Endothelial cell of umbilical vein (primary cell): Measurements from ENCODE around the gene RAB11FIP3. TPM values are rescaled to one million over a fixed set of nuclear protein-coding genes. Genes with fewer than 3 reads are reported as not detected.
A peak's percentile ranks its signal among the peaks of the same experiment; 100 is the strongest.

Source experiments
- BruUV-seq: library from RNA; stranded (reverse); fragments of 400-500 nt; replicated peaks from 2 replicates; lab custom pipeline; 2021; lab: Mats Ljungman, UMichigan
- CTCF ChIA-PET: fragments of 300-600, 350-600 bp; sonication (Branson Sonifier 250); formaldehyde crosslinking; loops from one replicate; lab custom pipeline; 2021; ENCODE audit warnings: antibody characterized with exemption, inconsistent platforms; lab: Charles Lee
- POLR2A ChIA-PET: fragments of 300-600, 350-600 bp; sonication (Branson Sonifier 250); formaldehyde crosslinking; loops from one replicate; lab custom pipeline; 2021; ENCODE audit warnings: antibody characterized with exemption, inconsistent platforms; lab: Charles Lee
- DNase-seq: peaks from one replicate; pipeline ENCODE4 v3.0.0-alpha.2; 2011; ENCODE audit warnings: low read depth, low spot score
- FAIRE-seq: peaks from 2 replicates; lab custom pipeline; 2011; peaks lifted over from hg19 to GRCh38; lab: Jason Lieb, UNC
- H2AFZ ChIP-seq: 2 replicates; pipeline ENCODE4 v1.6.0; 2012; ENCODE audit warnings: low read depth, low read length, control low read depth, inconsistent platforms
- H3K27ac ChIP-seq: 2 replicates; pipeline ENCODE4 v1.5.1; 2011; ENCODE audit warnings: low read depth, mild to moderate bottlenecking, control low read depth, low read length, moderate library complexity; ENCODE audit not compliant: insufficient read depth
- H3K27me3 ChIP-seq, 2 experiments: 2 replicates each; pipeline versions ENCODE4 v1.6.0 to v1.6.1; 2011; ENCODE audit warnings: low read length in 2 of 2, mixed read lengths in 1 of 2; ENCODE audit not compliant: control insufficient read depth in 2 of 2, insufficient read depth in 2 of 2
- H3K36me3 ChIP-seq, 2 experiments: 2 replicates in 1 of 2; 3 replicates in 1 of 2; pipeline ENCODE4 v1.5.1; 2011; ENCODE audit warnings: low read length in 2 of 2, mild to moderate bottlenecking in 1 of 2, moderate library complexity in 1 of 2; ENCODE audit not compliant: control insufficient read depth in 2 of 2, insufficient read depth in 2 of 2; ENCODE audit errors: extremely low read depth in 1 of 2
- H3K4me1 ChIP-seq: 3 replicates; pipeline ENCODE4 v1.5.1; 2011; ENCODE audit warnings: mild to moderate bottlenecking, low read length; ENCODE audit not compliant: control insufficient read depth, insufficient read depth; ENCODE audit errors: extremely low read depth
- H3K4me2 ChIP-seq: 2 replicates; pipeline ENCODE4 v1.6.1; 2011; ENCODE audit warnings: low read length, control low read depth, mixed read lengths; ENCODE audit not compliant: insufficient read depth
- H3K4me3 ChIP-seq, 3 experiments: fragments of 200-600 bp in 1 of 3; sonication (generic), shearing (Covaris generic) in 1 of 3; replicated peaks in 1 of 3; 2 replicates each; pipeline ENCODE4 v1.5.1; 2011 to 2016; ENCODE audit warnings: control low read depth in 3 of 3, low read length in 3 of 3, mild to moderate bottlenecking in 2 of 3, inconsistent platforms in 1 of 3, low read depth in 1 of 3, moderate library complexity in 1 of 3; ENCODE audit not compliant: insufficient read depth in 1 of 3
- H3K79me2 ChIP-seq: 2 replicates; pipeline ENCODE4 v1.6.0; 2012; ENCODE audit warnings: low read length, inconsistent platforms; ENCODE audit not compliant: control insufficient read depth, insufficient read depth
- H3K9ac ChIP-seq: replicated peaks from 2 replicates; pipeline ENCODE3; 2011; ENCODE audit warnings: low read length, control low read depth; ENCODE audit not compliant: insufficient read depth; ENCODE audit errors: extremely low read depth
- H3K9me1 ChIP-seq: replicated peaks from 3 replicates; pipeline ENCODE4 v1.6.0; 2011; ENCODE audit warnings: mild to moderate bottlenecking, low read length; ENCODE audit not compliant: control insufficient read depth, insufficient read depth; ENCODE audit errors: extremely low read depth
- H3K9me3 ChIP-seq: replicated peaks from 2 replicates; pipeline ENCODE4 v1.5.1; 2012; ENCODE audit warnings: low read length, inconsistent platforms; ENCODE audit not compliant: control insufficient read depth, insufficient read depth
- H4K20me1 ChIP-seq: replicated peaks from 2 replicates; pipeline ENCODE3; 2011; ENCODE audit warnings: mild to moderate bottlenecking, low read length; ENCODE audit not compliant: control insufficient read depth, insufficient read depth; ENCODE audit errors: extremely low read depth
- EZH2 ChIP-seq: IDR thresholded peaks from 2 replicates; pipeline ENCODE4 v1.6.1; 2012; ENCODE audit warnings: borderline replicate concordance, low read depth, mild to moderate bottlenecking, moderate library complexity, low read length, inconsistent platforms; ENCODE audit not compliant: severe bottlenecking
- GATA2 ChIP-seq: IDR thresholded peaks from 2 replicates; pipeline ENCODE4 v1.7.0; 2011; ENCODE audit warnings: low read depth, mild to moderate bottlenecking, moderate library complexity, mixed read lengths, low read length; ENCODE audit not compliant: insufficient read length, insufficient read depth
- MYC ChIP-seq: IDR thresholded peaks from one replicate; pipeline ENCODE4 v1.6.1; 2011; ENCODE audit warnings: mild to moderate bottlenecking, low read depth, low read length
- POLR2A ChIP-seq: IDR thresholded peaks from 2 replicates; pipeline ENCODE4 v1.6.1; 2012; ENCODE audit warnings: low read depth, mild to moderate bottlenecking, control low read depth, low read length
- POLR2AphosphoS5 ChIP-seq: IDR thresholded peaks from 2 replicates; pipeline ENCODE4 v1.6.1; 2012; ENCODE audit warnings: low read depth, mild to moderate bottlenecking, control low read depth, low read length, moderate library complexity; ENCODE audit not compliant: insufficient read depth
- dilution Hi-C: fragments of 300-500 bp; cut with MboI; formaldehyde crosslinking; loops from one replicate; pipeline ENCODE4 v1.15.0; 2019; ENCODE audit warnings: low sequenced_read_pairs; ENCODE audit not compliant: extremely low pct_ligation_motif_present
- intact Hi-C: fragments of 100-400 bp; cut with micrococcal nuclease; formaldehyde crosslinking; loops from one replicate; pipeline ENCODE4 v1.10.0; 2022
- polyA plus RNA-seq, 4 experiments: library from polyadenylated mRNA; depleted of rRNA in 3 of 4; stranded (reverse) in 3 of 4; unstranded in 1 of 4; fragments of >200 nt; gene quantifications; 2 replicates each; pipeline versions ENCODE4 v1.2.1 to v1.2.3, GENCODE V29; 2011 to 2012; ENCODE audit warnings: missing spikeins in 1 of 4
- total RNA-seq: library from RNA; stranded (reverse); gene quantifications from 2 replicates; pipeline ENCODE4 v1.2.3, GENCODE V29; 2021
- TF ChIP-seq, protein P1 (sequence below), 2 donors: IDR thresholded peaks; 1 replicate in 1 of 2; 2 replicates in 1 of 2; pipeline ENCODE4 v1.5.1; 2011; ENCODE audit warnings: low read length in 2 of 2, mild to moderate bottlenecking in 2 of 2, moderate library complexity in 2 of 2, control low read depth in 1 of 2, inconsistent platforms in 1 of 2, low read depth in 1 of 2; ENCODE audit not compliant: insufficient read depth in 1 of 2; ENCODE audit errors: extremely low read depth in 1 of 2

Gene RAB11FIP3
- total and polyA plus RNA-seq, 2 donors (not counting 3 experiments of a cell fraction or from before 2014, with no cell fraction given): 20.5 to 75.9 TPM

DNA sequence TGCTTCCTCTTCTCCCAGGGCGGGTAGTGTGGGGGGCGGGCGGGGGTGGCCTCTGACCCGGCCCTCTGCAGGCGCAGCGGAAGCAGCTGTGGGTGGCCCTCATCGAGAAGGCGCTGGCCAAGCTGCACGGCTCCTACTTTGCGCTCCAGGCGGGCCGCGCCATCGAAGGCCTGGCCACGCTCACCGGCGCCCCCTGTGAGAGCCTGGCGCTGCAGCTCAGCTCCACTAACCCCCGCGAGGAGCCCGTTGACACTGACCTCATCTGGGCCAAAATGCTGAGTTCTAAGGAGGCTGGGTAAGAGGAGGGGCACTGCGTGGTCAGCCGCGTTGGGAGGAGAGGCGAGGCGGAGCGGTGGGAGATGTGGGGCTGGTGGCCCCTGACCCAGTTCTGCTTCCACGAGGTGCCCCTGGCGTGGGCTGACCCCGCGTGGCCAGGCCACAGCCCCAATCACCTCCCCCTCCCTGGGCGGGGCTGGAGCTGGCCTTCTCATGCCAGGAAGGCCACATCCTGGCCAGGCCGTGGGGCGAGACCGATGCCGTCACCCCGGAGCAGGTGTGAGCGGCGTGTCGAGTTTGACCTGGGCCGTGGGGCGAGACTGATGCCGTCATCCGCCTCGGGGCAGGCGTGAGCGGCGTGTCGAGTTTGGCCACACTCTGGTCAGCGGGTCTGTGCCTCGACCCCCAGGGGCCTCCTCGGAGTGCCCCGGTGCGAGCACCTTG is 124.3 kb downstream of the RAB11FIP3 start:
- dilution Hi-C loops (no loop called here), intact Hi-C loops (no loop called here)
- H3K9me3 ChIP-seq: no peaks in the 10 kb centered on the region
- POLR2A ChIA-PET: no interaction called here
- H3K36me3 ChIP-seq: peaks cover 0 to 14% of the 10 kb centered on the region in 2 experiments
- H3K4me3 ChIP-seq: no peak overlapping the region
- H3K4me1 ChIP-seq: peaks cover 6% of the 10 kb centered on the region
- H3K4me2 ChIP-seq: no peak overlapping the region
- H3K27me3 ChIP-seq: no peaks in the 10 kb centered on the region
- H3K9me1 ChIP-seq: no peaks in the 10 kb centered on the region
- H4K20me1 ChIP-seq: no peaks in the 10 kb centered on the region
- H3K79me2 ChIP-seq: peaks cover 14% of the 10 kb centered on the region
- no peak for TF ChIP-seq GATA2
- TF ChIP-seq, protein P1, sequence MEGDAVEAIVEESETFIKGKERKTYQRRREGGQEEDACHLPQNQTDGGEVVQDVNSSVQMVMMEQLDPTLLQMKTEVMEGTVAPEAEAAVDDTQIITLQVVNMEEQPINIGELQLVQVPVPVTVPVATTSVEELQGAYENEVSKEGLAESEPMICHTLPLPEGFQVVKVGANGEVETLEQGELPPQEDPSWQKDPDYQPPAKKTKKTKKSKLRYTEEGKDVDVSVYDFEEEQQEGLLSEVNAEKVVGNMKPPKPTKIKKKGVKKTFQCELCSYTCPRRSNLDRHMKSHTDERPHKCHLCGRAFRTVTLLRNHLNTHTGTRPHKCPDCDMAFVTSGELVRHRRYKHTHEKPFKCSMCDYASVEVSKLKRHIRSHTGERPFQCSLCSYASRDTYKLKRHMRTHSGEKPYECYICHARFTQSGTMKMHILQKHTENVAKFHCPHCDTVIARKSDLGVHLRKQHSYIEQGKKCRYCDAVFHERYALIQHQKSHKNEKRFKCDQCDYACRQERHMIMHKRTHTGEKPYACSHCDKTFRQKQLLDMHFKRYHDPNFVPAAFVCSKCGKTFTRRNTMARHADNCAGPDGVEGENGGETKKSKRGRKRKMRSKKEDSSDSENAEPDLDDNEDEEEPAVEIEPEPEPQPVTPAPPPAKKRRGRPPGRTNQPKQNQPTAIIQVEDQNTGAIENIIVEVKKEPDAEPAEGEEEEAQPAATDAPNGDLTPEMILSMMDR (IDR thresholded peaks at IDR 0.05; ENCODE audit: extremely low read depth in 1 of 2, insufficient read depth in 1 of 2, low read depth in 1 of 2, low read length in 2 of 2): peak in 1 of 2 donors; percentile 3
- H3K9ac ChIP-seq: no peak overlapping the region
- BruUV-seq: no TSS peak
- no peak overlapping the region for H2AFZ ChIP-seq
- DNase-seq: no peak
- FAIRE-seq: no peak
- H3K27ac ChIP-seq: no peak overlapping the region
- CTCF ChIA-PET: no interaction called here

DNA sequence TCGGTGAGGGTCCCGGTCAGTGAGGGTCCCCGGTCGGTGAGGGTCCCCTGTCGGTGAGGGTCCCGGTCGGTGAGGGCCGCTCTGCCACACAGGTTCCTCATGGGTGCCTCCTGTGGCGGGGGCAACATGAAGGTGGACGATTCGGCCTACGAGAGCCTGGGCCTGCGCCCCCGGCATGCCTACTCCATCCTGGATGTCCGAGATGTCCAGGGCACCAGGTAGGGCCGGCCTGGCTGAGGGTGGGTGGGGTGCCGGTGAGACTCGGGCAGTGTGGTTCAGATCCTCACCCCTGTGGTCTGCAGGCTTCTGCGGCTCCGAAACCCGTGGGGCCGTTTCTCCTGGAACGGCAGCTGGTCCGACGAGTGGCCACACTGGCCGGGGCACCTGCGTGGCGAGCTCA is 125.8 kb downstream of the RAB11FIP3 start:
- intact Hi-C loops: no loop called here
- FAIRE-seq: no peak
- Histone ChIP-seq H2AFZ (no peak overlapping the region), H3K27ac (no peak overlapping the region), H3K36me3 (peaks cover 0 to 14% of the 10 kb centered on the region in 2 experiments), H3K79me2 (peaks cover 6% of the 10 kb centered on the region), H3K9ac (no peak overlapping the region), H4K20me1 (no peaks in the 10 kb centered on the region), H3K9me3 (no peaks in the 10 kb centered on the region), H3K9me1 (no peaks in the 10 kb centered on the region), H3K27me3 (no peaks in the 10 kb centered on the region), H3K4me3 (no peak overlapping the region), H3K4me2 (no peak overlapping the region), H3K4me1 (peaks cover 6% of the 10 kb centered on the region)
- ChIA-PET POLR2A (no interaction called here), CTCF (no interaction called here)
- dilution Hi-C loops: no loop called here
- BruUV-seq: no TSS peak
- TF ChIP-seq EZH2: no peak
- no peak for TF ChIP-seq MYC
- TF ChIP-seq POLR2AphosphoS5: no peak
- TF ChIP-seq, protein P1 (IDR thresholded peaks at IDR 0.05; ENCODE audit: extremely low read depth in 1 of 2, insufficient read depth in 1 of 2, low read depth in 1 of 2, low read length in 2 of 2): no peak
- no peak for TF ChIP-seq POLR2A
- no peak for DNase-seq
